Activated naive CD4-positive, alpha-beta T cell treated with anti-CD3 and anti-CD28 coated beads, Interleukin-2, amount 50 U/mL, for 24 hours (primary cell): ENCODE results near the gene UBN1.

ENCODE experiments used
- H3K27ac Mint-ChIP-seq: one replicate; pipeline ENCODE4 v1.8.0; 2021; ENCODE audit warnings: mild to moderate bottlenecking, mixed read lengths
- H3K27me3 Mint-ChIP-seq: one replicate; pipeline ENCODE4 v1.8.0; 2021; ENCODE audit warnings: mixed read lengths
- H3K36me3 Mint-ChIP-seq: one replicate; pipeline ENCODE4 v1.8.0; 2021; ENCODE audit warnings: mixed read lengths
- H3K4me1 Mint-ChIP-seq: one replicate; pipeline ENCODE4 v1.8.0; 2021; ENCODE audit warnings: mixed read lengths
- H3K4me3 Mint-ChIP-seq: one replicate; pipeline ENCODE4 v1.8.0; 2021; ENCODE audit warnings: mild to moderate bottlenecking, mixed read lengths
- H3K9me3 Mint-ChIP-seq: one replicate; pipeline ENCODE4 v1.8.0; 2021; ENCODE audit warnings: mixed read lengths

Gene UBN1

GRCh38 chr16:4846901-4847773 lies at the start of gene UBN1, which contains the start of gene GLYR1:
Gene UBN1 (plus strand): TSS chr16:4847481. CDS start chr16:4852918, 5,437 bp downstream.
Gene GLYR1 (minus strand): TSS chr16:4847288. CDS start chr16:4847265, 23 bp downstream.
- Mint-ChIP-seq H3K27ac (peak within 1 kb of the TSS; percentile 94), H3K4me3 (peak within 1 kb of the TSS; percentile 95), H3K4me1 (peaks cover 57% of the 10 kb centered on the region), H3K27me3 (no peaks in the 10 kb centered on the region), H3K9me3 (no peaks in the 10 kb centered on the region), H3K36me3 (peaks cover 9% of the 10 kb centered on the region)

GRCh38 chr16:4797805-4798252 lies 49.5 kb upstream of the UBN1 start:
- H3K27me3 Mint-ChIP-seq = no peaks in the 10 kb centered on the region
- no peaks in the 10 kb centered on the region for H3K9me3 Mint-ChIP-seq
- H3K27ac Mint-ChIP-seq = no peak overlapping the region
- H3K4me1 Mint-ChIP-seq = no peaks in the 10 kb centered on the region
- no peak overlapping the region for H3K4me3 Mint-ChIP-seq
- H3K36me3 Mint-ChIP-seq = no peaks in the 10 kb centered on the region

- Mint-ChIP-seq H3K4me3 (no peak overlapping the region), H3K4me1 (peaks cover 6% of the 10 kb centered on the region), H3K27me3 (no peaks in the 10 kb centered on the region), H3K36me3 (no peaks in the 10 kb centered on the region), H3K27ac (no peak overlapping the region), H3K9me3 (no peaks in the 10 kb centered on the region)
Observed at GRCh38 chr16:4798456-4798855, 48.8 kb upstream of the UBN1 start.

- no peaks in the 10 kb centered on the region for H3K27me3 Mint-ChIP-seq
- no peaks in the 10 kb centered on the region for H3K9me3 Mint-ChIP-seq
- peaks cover 9% of the 10 kb centered on the region for H3K4me1 Mint-ChIP-seq
- no peaks in the 10 kb centered on the region for H3K36me3 Mint-ChIP-seq
- no peak overlapping the region for H3K4me3 Mint-ChIP-seq
- no peak overlapping the region for H3K27ac Mint-ChIP-seq
Observed at GRCh38 chr16:4799171-4799855, 48.0 kb upstream of the UBN1 start.

GRCh38 chr16:4800290-4801041 lies 46.8 kb upstream of the UBN1 start:
- peaks cover 1% of the 10 kb centered on the region for H3K36me3 Mint-ChIP-seq
- peaks cover 9% of the 10 kb centered on the region for H3K4me1 Mint-ChIP-seq
- no peaks in the 10 kb centered on the region for H3K27me3 Mint-ChIP-seq
- no peaks in the 10 kb centered on the region for H3K9me3 Mint-ChIP-seq
- H3K27ac Mint-ChIP-seq = peak overlapping the region; percentile 65
- H3K4me3 Mint-ChIP-seq = peak overlapping the region; percentile 54

- H3K27ac Mint-ChIP-seq = peak overlapping the region; percentile 41
- H3K36me3 Mint-ChIP-seq = peaks cover 1% of the 10 kb centered on the region
- H3K4me1 Mint-ChIP-seq = peaks cover 9% of the 10 kb centered on the region
- H3K4me3 Mint-ChIP-seq = peak overlapping the region; percentile 85
- H3K27me3 Mint-ChIP-seq = no peaks in the 10 kb centered on the region
- H3K9me3 Mint-ChIP-seq = no peaks in the 10 kb centered on the region
Observed at GRCh38 chr16:4801051-4801961, 46.0 kb upstream of the UBN1 start.

- H3K9me3 Mint-ChIP-seq = no peaks in the 10 kb centered on the region
- H3K4me3 Mint-ChIP-seq = peak within 1 kb of the TSS; percentile 85
- peaks cover 1% of the 10 kb centered on the region for H3K36me3 Mint-ChIP-seq
- no peaks in the 10 kb centered on the region for H3K27me3 Mint-ChIP-seq
- peaks cover 9% of the 10 kb centered on the region for H3K4me1 Mint-ChIP-seq
- H3K27ac Mint-ChIP-seq = peak within 1 kb of the TSS; percentile 41
Observed at GRCh38 chr16:4801962-4802658, 45.2 kb upstream of the UBN1 start, which contains the start of gene ROGDI. Gene ROGDI (minus strand): TSS chr16:4802633. CDS start chr16:4802571, 62 bp downstream.

GRCh38 chr16:4802659-4803287 lies 44.5 kb upstream of the UBN1 start:
- Mint-ChIP-seq H3K4me3 (peak overlapping the region; percentile 85), H3K27me3 (no peaks in the 10 kb centered on the region), H3K9me3 (no peaks in the 10 kb centered on the region), H3K36me3 (peaks cover 4% of the 10 kb centered on the region), H3K4me1 (peaks cover 9% of the 10 kb centered on the region), H3K27ac (no peak overlapping the region)

GRCh38 chr16:4803401-4803844 lies 43.9 kb upstream of the UBN1 start:
- Mint-ChIP-seq H3K4me3 (peak overlapping the region; percentile 81), H3K36me3 (peaks cover 4% of the 10 kb centered on the region), H3K4me1 (peaks cover 9% of the 10 kb centered on the region), H3K27me3 (no peaks in the 10 kb centered on the region), H3K27ac (peak overlapping the region; percentile 46), H3K9me3 (no peaks in the 10 kb centered on the region)

- Mint-ChIP-seq H3K9me3 (no peaks in the 10 kb centered on the region), H3K27me3 (no peaks in the 10 kb centered on the region), H3K27ac (no peak overlapping the region), H3K4me3 (peak overlapping the region; percentile 62), H3K36me3 (peaks cover 4% of the 10 kb centered on the region), H3K4me1 (peaks cover 9% of the 10 kb centered on the region)
Observed at GRCh38 chr16:4803898-4804762, 43.2 kb upstream of the UBN1 start.

- H3K27me3 Mint-ChIP-seq = no peaks in the 10 kb centered on the region
- no peak overlapping the region for H3K27ac Mint-ChIP-seq
- H3K4me1 Mint-ChIP-seq = peaks cover 9% of the 10 kb centered on the region
- no peak overlapping the region for H3K4me3 Mint-ChIP-seq
- H3K36me3 Mint-ChIP-seq = peaks cover 4% of the 10 kb centered on the region
- H3K9me3 Mint-ChIP-seq = no peaks in the 10 kb centered on the region
Observed at GRCh38 chr16:4805231-4805630, 42.0 kb upstream of the UBN1 start.

- Mint-ChIP-seq H3K27me3 (no peaks in the 10 kb centered on the region), H3K4me3 (no peak overlapping the region), H3K27ac (no peak overlapping the region), H3K9me3 (no peaks in the 10 kb centered on the region), H3K4me1 (peaks cover 9% of the 10 kb centered on the region), H3K36me3 (peaks cover 4% of the 10 kb centered on the region)
Observed at GRCh38 chr16:4806280-4806679, 41.0 kb upstream of the UBN1 start.

- H3K36me3 Mint-ChIP-seq = peaks cover 6% of the 10 kb centered on the region
- peaks cover 3% of the 10 kb centered on the region for H3K4me1 Mint-ChIP-seq
- H3K27ac Mint-ChIP-seq = no peak overlapping the region
- no peaks in the 10 kb centered on the region for H3K27me3 Mint-ChIP-seq
- H3K4me3 Mint-ChIP-seq = no peak overlapping the region
- H3K9me3 Mint-ChIP-seq = no peaks in the 10 kb centered on the region
Observed at GRCh38 chr16:4811242-4811641, 36.0 kb upstream of the UBN1 start.
